Measurements from ENCODE around the gene FOXS1.

FOXS1 gene

DNA sequence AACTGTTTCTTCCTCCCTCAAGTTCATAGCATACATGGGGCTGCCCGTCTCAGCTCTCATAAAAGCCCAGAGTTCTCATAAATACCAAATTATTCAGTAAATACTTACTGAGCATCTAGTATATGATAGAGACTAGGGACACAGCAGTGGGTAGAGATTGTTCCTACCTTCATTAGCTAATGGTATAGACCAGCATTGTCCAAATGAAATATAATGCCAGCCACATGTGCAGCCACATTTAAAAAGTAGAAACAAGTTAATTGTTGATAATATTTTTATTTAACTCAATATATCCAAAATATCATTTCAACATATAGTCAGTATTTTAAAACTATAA is 26.2 kb upstream of the FOXS1 start:
- H3K27me3 ChIP-seq (ENCODE audit: insufficient read depth, low read length): peaks cover 36% of the 10 kb centered on the region
- no peak overlapping the region for H3K4ac ChIP-seq (ENCODE audit: low read depth, low read length)
- H3K4me3 ChIP-seq (ENCODE audit: low read depth, low read length): no peak overlapping the region
- H4K91ac ChIP-seq (ENCODE audit: low read depth, low read length): no peak overlapping the region
- H3K9ac ChIP-seq (ENCODE audit: low read length): no peak overlapping the region
- WGBS (ENCODE audit: extremely low coverage, insufficient coverage, insufficient read length): no CpG with 5 or more reads among the region's 1 CpG
- no peak overlapping the region for H4K12ac ChIP-seq (ENCODE audit: low read depth, low read length)
- no peaks in the 10 kb centered on the region for H3K79me2 ChIP-seq (ENCODE audit: control insufficient read depth, insufficient read depth, low read length, poor library complexity)
- H3K4me1 ChIP-seq (ENCODE audit: control insufficient read depth in 1 of 2, insufficient read depth in 2 of 2, low read length in 2 of 2): peaks cover 5 to 7% of the 10 kb centered on the region in 2 experiments
- H3K36me3 ChIP-seq (ENCODE audit: control insufficient read depth in 1 of 2, insufficient read depth in 2 of 2, low read length in 2 of 2): no peaks in the 10 kb centered on the region
- no peaks in the 10 kb centered on the region for H3K79me1 ChIP-seq (ENCODE audit: low read length)
- no peak overlapping the region for H2BK12ac ChIP-seq (ENCODE audit: low read length)
- no peak overlapping the region for H3K18ac ChIP-seq (ENCODE audit: low read length)
- H3K14ac ChIP-seq (ENCODE audit: low read length): no peak overlapping the region
- DNase-seq: no peak
- no peak overlapping the region for H2BK5ac ChIP-seq (ENCODE audit: low read depth, low read length, poor library complexity)
- H2AFZ ChIP-seq (ENCODE audit: insufficient read depth, low read length, poor library complexity): no peak overlapping the region
- no peak overlapping the region for H4K8ac ChIP-seq (ENCODE audit: low read depth, low read length)
- no peak overlapping the region for H3K27ac ChIP-seq (ENCODE audit: low read depth, low read length)
- H3K4me2 ChIP-seq (ENCODE audit: low read length): no peak overlapping the region
- H2BK120ac ChIP-seq (ENCODE audit: insufficient read depth, low read length, poor library complexity): no peak overlapping the region
- no peak overlapping the region for H3K23ac ChIP-seq (ENCODE audit: low read length)
- no peak overlapping the region for H2AK5ac ChIP-seq (ENCODE audit: low read length)
- H3K9me3 ChIP-seq (ENCODE audit: insufficient read depth, low read depth, low read length): no peaks in the 10 kb centered on the region

DNA sequence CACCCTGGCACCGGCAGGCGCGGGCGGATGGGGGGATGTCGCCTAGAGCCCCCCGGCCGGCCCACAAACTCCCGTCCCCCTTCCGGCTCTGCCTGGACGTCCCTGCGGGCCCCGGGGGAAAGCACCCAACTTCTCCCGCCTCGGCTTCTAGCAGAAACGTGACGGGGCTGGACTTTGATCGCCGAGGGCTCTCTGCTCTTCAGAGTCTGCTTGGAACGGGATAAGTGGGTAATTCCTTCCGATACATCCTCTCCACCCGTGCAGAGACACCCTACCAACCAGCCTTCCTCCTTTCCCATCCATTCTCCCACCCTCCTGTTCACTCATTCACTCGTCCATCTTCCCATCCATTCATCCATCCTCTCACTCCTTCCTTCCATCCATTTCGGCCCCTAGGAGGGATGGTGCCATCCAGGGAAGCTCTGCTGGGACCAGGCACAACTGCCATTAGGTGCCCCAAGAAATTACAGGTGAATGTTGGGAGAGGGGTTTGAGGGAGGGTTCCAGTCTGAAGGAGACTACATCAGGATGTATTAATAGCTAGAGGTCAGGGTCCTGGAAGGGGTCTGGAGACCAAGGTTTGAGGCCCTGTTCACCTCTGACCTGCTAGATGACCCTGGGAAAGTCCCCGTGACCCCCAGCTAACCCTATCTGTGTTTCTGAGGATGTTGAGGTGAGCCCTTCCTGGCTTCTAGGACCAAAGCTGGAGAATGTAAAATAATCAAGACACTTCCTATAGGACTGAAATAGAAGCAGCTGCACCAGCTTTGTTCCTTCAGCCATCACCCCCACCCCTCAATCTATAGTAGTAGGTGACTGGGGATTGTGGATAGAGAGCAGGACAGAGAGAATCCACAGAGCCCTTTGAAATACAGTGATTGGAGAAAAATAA is 25.6 kb upstream of the FOXS1 start:
- 100% methylated on average over 1 of the region's 24 CpGs for WGBS (ENCODE audit: extremely low coverage, insufficient coverage, insufficient read length)
- Histone ChIP-seq H3K4ac (ENCODE audit: low read depth, low read length) (no peak overlapping the region), H2BK5ac (ENCODE audit: low read depth, low read length, poor library complexity) (no peak overlapping the region), H3K4me1 (ENCODE audit: control insufficient read depth in 1 of 2, insufficient read depth in 2 of 2, low read length in 2 of 2) (peaks cover 5 to 7% of the 10 kb centered on the region in 2 experiments), H3K14ac (ENCODE audit: low read length) (no peak overlapping the region), H2BK120ac (ENCODE audit: insufficient read depth, low read length, poor library complexity) (no peak overlapping the region), H3K79me2 (ENCODE audit: control insufficient read depth, insufficient read depth, low read length, poor library complexity) (no peaks in the 10 kb centered on the region), H3K4me3 (ENCODE audit: low read depth, low read length) (peak overlapping the region; percentile 71), H3K36me3 (ENCODE audit: control insufficient read depth in 1 of 2, insufficient read depth in 2 of 2, low read length in 2 of 2) (no peaks in the 10 kb centered on the region), H3K4me2 (ENCODE audit: low read length) (peak overlapping the region; percentile 95), H4K12ac (ENCODE audit: low read depth, low read length) (no peak overlapping the region), H2AK5ac (ENCODE audit: low read length) (no peak overlapping the region), H3K9ac (ENCODE audit: low read length) (no peak overlapping the region), H3K79me1 (ENCODE audit: low read length) (no peaks in the 10 kb centered on the region), H3K18ac (ENCODE audit: low read length) (no peak overlapping the region), H2AFZ (ENCODE audit: insufficient read depth, low read length, poor library complexity) (peak overlapping the region; percentile 84), H2BK12ac (ENCODE audit: low read length) (no peak overlapping the region), H4K91ac (ENCODE audit: low read depth, low read length) (no peak overlapping the region), H3K9me3 (ENCODE audit: insufficient read depth, low read depth, low read length) (no peaks in the 10 kb centered on the region), H4K8ac (ENCODE audit: low read depth, low read length) (no peak overlapping the region), H3K27me3 (ENCODE audit: insufficient read depth, low read length) (peaks cover 36% of the 10 kb centered on the region), H3K27ac (ENCODE audit: low read depth, low read length) (no peak overlapping the region), H3K23ac (ENCODE audit: low read length) (no peak overlapping the region)
- no peak for DNase-seq

DNA sequence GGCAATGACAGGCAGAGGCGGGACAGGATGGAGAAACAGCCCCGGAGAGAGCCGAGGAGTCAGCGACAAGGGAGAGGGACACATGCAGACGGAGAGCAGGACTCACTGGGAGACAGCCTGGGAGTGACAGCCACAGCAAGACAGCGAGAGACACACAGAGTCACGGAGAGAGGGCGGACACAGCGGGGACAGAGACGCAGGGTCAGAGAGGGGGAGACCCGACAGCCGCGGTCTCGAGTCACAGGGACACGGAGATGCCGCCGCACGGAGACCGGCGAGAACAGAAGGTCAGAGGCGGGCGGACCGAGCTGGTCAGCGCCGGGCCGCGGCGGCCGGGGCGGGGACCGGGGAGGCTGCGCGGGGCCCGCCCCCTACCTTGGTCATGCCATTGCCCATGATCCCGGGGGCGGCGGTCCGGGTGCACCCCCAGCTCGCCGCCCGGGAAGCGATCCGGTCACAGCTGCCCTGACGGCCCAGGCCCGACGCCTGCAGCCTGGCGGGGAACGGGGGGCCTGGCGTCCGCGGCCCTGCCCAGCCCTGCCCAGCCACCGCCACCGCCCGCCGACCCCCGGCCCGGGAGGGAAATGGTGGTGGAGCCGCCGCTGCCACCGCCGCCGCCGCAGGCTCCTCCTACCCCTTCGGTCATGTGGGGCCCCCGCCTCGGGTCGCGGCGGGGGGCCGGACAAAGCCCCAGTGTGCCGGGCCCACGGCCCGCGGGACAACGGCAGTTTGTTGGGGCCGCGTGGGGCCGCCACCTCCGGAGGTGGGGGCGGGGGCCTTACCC is 24.7 kb upstream of the FOXS1 start, which contains the start of the genes DUSP15 and TTLL9:
TSS of gene DUSP15 (minus strand) at position 586 of the 784 bp plus-strand sequence. CDS start at position 396, 190 bp downstream.
TSS of gene TTLL9 (plus strand) at position 693 of the 784 bp plus-strand sequence. CDS start 493 bp downstream, outside the sequence.
- Histone ChIP-seq H3K4ac (ENCODE audit: low read depth, low read length) (no peak within 1 kb of the TSS), H3K9ac (ENCODE audit: low read length) (no peak within 1 kb of the TSS), H3K36me3 (ENCODE audit: control insufficient read depth in 1 of 2, insufficient read depth in 2 of 2, low read length in 2 of 2) (no peaks in the 10 kb centered on the region), H3K14ac (ENCODE audit: low read length) (peak within 1 kb of the TSS; percentile 19), H2BK120ac (ENCODE audit: insufficient read depth, low read length, poor library complexity) (no peak within 1 kb of the TSS), H2BK12ac (ENCODE audit: low read length) (no peak within 1 kb of the TSS), H4K8ac (ENCODE audit: low read depth, low read length) (peak within 1 kb of the TSS; percentile 13), H3K27ac (ENCODE audit: low read depth, low read length) (no peak within 1 kb of the TSS), H3K18ac (ENCODE audit: low read length) (no peak within 1 kb of the TSS), H3K27me3 (ENCODE audit: insufficient read depth, low read length) (peaks cover 36% of the 10 kb centered on the region), H3K23ac (ENCODE audit: low read length) (no peak within 1 kb of the TSS), H4K91ac (ENCODE audit: low read depth, low read length) (no peak within 1 kb of the TSS), H2AFZ (ENCODE audit: insufficient read depth, low read length, poor library complexity) (peak within 1 kb of the TSS; percentile 84), H2BK5ac (ENCODE audit: low read depth, low read length, poor library complexity) (no peak within 1 kb of the TSS), H4K12ac (ENCODE audit: low read depth, low read length) (no peak within 1 kb of the TSS), H3K4me2 (ENCODE audit: low read length) (peak within 1 kb of the TSS; percentile 95), H3K79me1 (ENCODE audit: low read length) (no peaks in the 10 kb centered on the region), H3K9me3 (ENCODE audit: insufficient read depth, low read depth, low read length) (no peaks in the 10 kb centered on the region), H3K4me1 (ENCODE audit: control insufficient read depth in 1 of 2, insufficient read depth in 2 of 2, low read length in 2 of 2) (peaks cover 5 to 7% of the 10 kb centered on the region in 2 experiments), H3K79me2 (ENCODE audit: control insufficient read depth, insufficient read depth, low read length, poor library complexity) (no peaks in the 10 kb centered on the region), H3K4me3 (ENCODE audit: low read depth, low read length) (peak within 1 kb of the TSS; percentile 71), H2AK5ac (ENCODE audit: low read length) (no peak within 1 kb of the TSS)
- DNase-seq: peak in 1 of 2 donors; percentile 29
- WGBS (ENCODE audit: extremely low coverage, insufficient coverage, insufficient read length): no CpG with 5 or more reads among the region's 80 CpGs

GRCh38 chr20:31869673-31869941 is 24.2 kb upstream of the FOXS1 start:
- Histone ChIP-seq H4K12ac (ENCODE audit: low read depth, low read length) (no peak overlapping the region), H3K4ac (ENCODE audit: low read depth, low read length) (no peak overlapping the region), H3K4me1 (ENCODE audit: control insufficient read depth in 1 of 2, insufficient read depth in 2 of 2, low read length in 2 of 2) (peaks cover 5 to 7% of the 10 kb centered on the region in 2 experiments), H2AK5ac (ENCODE audit: low read length) (no peak overlapping the region), H2BK120ac (ENCODE audit: insufficient read depth, low read length, poor library complexity) (no peak overlapping the region), H3K18ac (ENCODE audit: low read length) (no peak overlapping the region), H4K8ac (ENCODE audit: low read depth, low read length) (no peak overlapping the region), H3K14ac (ENCODE audit: low read length) (no peak overlapping the region), H4K91ac (ENCODE audit: low read depth, low read length) (no peak overlapping the region), H3K4me2 (ENCODE audit: low read length) (peak overlapping the region; percentile 95), H2AFZ (ENCODE audit: insufficient read depth, low read length, poor library complexity) (no peak overlapping the region), H3K27me3 (ENCODE audit: insufficient read depth, low read length) (peaks cover 36% of the 10 kb centered on the region), H3K23ac (ENCODE audit: low read length) (no peak overlapping the region), H3K4me3 (ENCODE audit: low read depth, low read length) (peak overlapping the region; percentile 71), H3K79me1 (ENCODE audit: low read length) (no peaks in the 10 kb centered on the region), H3K79me2 (ENCODE audit: control insufficient read depth, insufficient read depth, low read length, poor library complexity) (no peaks in the 10 kb centered on the region), H3K9me3 (ENCODE audit: insufficient read depth, low read depth, low read length) (no peaks in the 10 kb centered on the region), H2BK5ac (ENCODE audit: low read depth, low read length, poor library complexity) (no peak overlapping the region), H3K27ac (ENCODE audit: low read depth, low read length) (no peak overlapping the region), H3K36me3 (ENCODE audit: control insufficient read depth in 1 of 2, insufficient read depth in 2 of 2, low read length in 2 of 2) (no peaks in the 10 kb centered on the region), H3K9ac (ENCODE audit: low read length) (no peak overlapping the region), H2BK12ac (ENCODE audit: low read length) (no peak overlapping the region)
- no CpG with 5 or more reads among the region's 1 CpG for WGBS (ENCODE audit: extremely low coverage, insufficient coverage, insufficient read length)
- DNase-seq: no peak
